B cell (primary cell): ENCODE data around the gene SEPSECS. TPM values are rescaled to one million over a fixed set of nuclear protein-coding genes. Genes with fewer than 3 reads are reported as not detected.
A peak's percentile ranks its signal among the peaks of the same experiment; 100 is the strongest.

Experiments used
- ATAC-seq: fragments of 200-7000 bp; cut with Tn5 transposase; one replicate; pipeline ENCODE4 v1.10.0; 2021; ENCODE audit warnings: low read depth, mild to moderate bottlenecking, moderate number of reproducible peaks, moderate library complexity
- CTCF ChIA-PET: fragments of 350-600 bp; sonication (Branson Sonifier 250); formaldehyde crosslinking; loops from one replicate; lab custom pipeline; 2021; ENCODE audit warnings: antibody characterized with exemption, inconsistent platforms; lab: Charles Lee
- POLR2A ChIA-PET: fragments of 350-600 bp; sonication (Branson Sonifier 250); formaldehyde crosslinking; loops from one replicate; lab custom pipeline; 2021; ENCODE audit warnings: antibody characterized with exemption; lab: Charles Lee
- DNase-seq: peaks from one replicate; pipeline ENCODE4 v3.0.0; 2013
- H2AFZ ChIP-seq: 2 replicates; pipeline ENCODE4 v1.6.1; 2012; ENCODE audit warnings: mild to moderate bottlenecking, low read depth, low read length; ENCODE audit not compliant: insufficient read depth, poor library complexity, severe bottlenecking
- H3K27ac ChIP-seq, 2 donors: 1 replicate in 1 of 2; 2 replicates in 1 of 2; pipeline ENCODE4 v1.5.1; 2012 to 2013; ENCODE audit warnings: low read length in 2 of 2, mild to moderate bottlenecking in 2 of 2, moderate library complexity in 1 of 2
- H3K27me3 ChIP-seq, 4 experiments: fragments of 200-600 bp in 1 of 4; sonication (generic) in 1 of 4; replicated peaks in 1 of 4; 1 replicate in 2 of 4; 2 replicates in 2 of 4; pipeline versions ENCODE4 v1.6.1 to v1.7.0; 2013 to 2016; ENCODE audit warnings: low read length in 3 of 4, mild to moderate bottlenecking in 2 of 4, mixed read lengths in 1 of 4, moderate library complexity in 1 of 4; ENCODE audit not compliant: insufficient read depth in 4 of 4, control insufficient read depth in 3 of 4; ENCODE audit errors: control extremely low read depth in 1 of 4
- H3K36me3 ChIP-seq, 2 experiments: replicated peaks in 1 of 2; 1 replicate in 1 of 2; 2 replicates in 1 of 2; pipeline versions ENCODE4 v1.6.1 to v1.7.1; 2013; ENCODE audit warnings: low read length in 1 of 2; ENCODE audit not compliant: insufficient read depth in 2 of 2, control insufficient read depth in 1 of 2; ENCODE audit errors: control extremely low read depth in 1 of 2, extremely low read depth in 1 of 2
- H3K4me1 ChIP-seq, 2 donors: fragments of 200-600 bp in 1 of 2; sonication (generic) in 1 of 2; 1 replicate in 1 of 2; 2 replicates in 1 of 2; pipeline versions ENCODE4 v1.5.1 to v1.6.1; 2013 to 2017; ENCODE audit warnings: low read length in 2 of 2; ENCODE audit not compliant: control insufficient read depth in 2 of 2, insufficient read depth in 2 of 2
- H3K4me2 ChIP-seq: replicated peaks from 2 replicates; pipeline ENCODE3; 2012; ENCODE audit warnings: mild to moderate bottlenecking, low read depth, low read length; ENCODE audit not compliant: poor library complexity, severe bottlenecking
- H3K4me3 ChIP-seq, 5 experiments: fragments of 200-600 bp in 1 of 5; sonication (generic) in 1 of 5; 1 replicate in 3 of 5; 2 replicates in 2 of 5; pipeline versions ENCODE4 v1.5.1 to v1.7.0; 2011 to 2016; ENCODE audit warnings: low read length in 4 of 5, mild to moderate bottlenecking in 4 of 5, low read depth in 2 of 5, control low read depth in 1 of 5, moderate library complexity in 1 of 5; ENCODE audit not compliant: insufficient read depth in 1 of 5; ENCODE audit errors: control extremely low read depth in 1 of 5, extremely low read depth in 1 of 5
- H3K79me2 ChIP-seq: fragments of 200-600 bp; sonication (generic); one replicate; pipeline ENCODE4 v1.6.0; 2016; ENCODE audit warnings: low read length; ENCODE audit not compliant: control insufficient read depth, insufficient read depth
- H3K9ac ChIP-seq: fragments of 200-600 bp; sonication (generic); 2 replicates; pipeline ENCODE4 v1.6.1; 2017; ENCODE audit warnings: mild to moderate bottlenecking, low read length, moderate library complexity
- H3K9me3 ChIP-seq, 3 donors: one replicate each; pipeline versions ENCODE4 v1.6.1 to v1.7.1; 2013; ENCODE audit warnings: low read length in 2 of 3; ENCODE audit not compliant: control insufficient read depth in 2 of 3, insufficient read depth in 1 of 3; ENCODE audit errors: control extremely low read depth in 1 of 3
- H4K20me1 ChIP-seq: 2 replicates; pipeline ENCODE4 v1.6.0; 2012; ENCODE audit warnings: mild to moderate bottlenecking, low read length; ENCODE audit not compliant: insufficient read depth, control insufficient read depth, poor library complexity, severe bottlenecking
- H3K27ac Mint-ChIP-seq: one replicate; pipeline ENCODE4 v1.8.0; 2021; ENCODE audit warnings: mixed read lengths
- H3K27me3 Mint-ChIP-seq: one replicate; pipeline ENCODE4 v1.8.0; 2021; ENCODE audit warnings: mixed read lengths
- H3K4me1 Mint-ChIP-seq: one replicate; pipeline ENCODE4 v1.8.0; 2021; ENCODE audit warnings: mixed read lengths
- H3K4me3 Mint-ChIP-seq: one replicate; pipeline ENCODE4 v1.8.0; 2021; ENCODE audit warnings: mixed read lengths
- H3K9me3 Mint-ChIP-seq: one replicate; pipeline ENCODE4 v1.8.0; 2022; ENCODE audit warnings: mixed read lengths; ENCODE audit not compliant: insufficient read depth
- CTCF ChIP-seq: fragments of 200-600 bp; IDR thresholded peaks from one replicate; pipeline ENCODE4 v1.8.0; 2022; ENCODE audit warnings: antibody characterized with exemption, mild to moderate bottlenecking
- EZH2 ChIP-seq: IDR thresholded peaks from 2 replicates; pipeline ENCODE4 v1.6.1; 2012; ENCODE audit warnings: borderline replicate concordance, low read depth, mild to moderate bottlenecking, moderate library complexity, low read length; ENCODE audit not compliant: insufficient read depth, poor library complexity, severe bottlenecking
- WGBS: methylation state at CpG from one replicate; pipeline ENCODE4 v1.1.5; 2013; ENCODE audit warnings: missing lambda C conversion rate; ENCODE audit not compliant: insufficient coverage; 5-methylcytosine and 5-hydroxymethylcytosine counted together
- intact Hi-C: fragments of 100-400 bp; cut with micrococcal nuclease; formaldehyde crosslinking; loops from one replicate; pipeline ENCODE4 v1.10.0; 2022
- polyA plus RNA-seq: library from polyadenylated mRNA; depleted of rRNA; stranded (reverse); fragments of >200 nt; gene quantifications from 2 replicates; pipeline ENCODE4 v1.2.3, GENCODE V29; 2012
- total RNA-seq, 2 donors: library from RNA; stranded (reverse); fragments of 120-200 nt in 1 of 2; gene quantifications; 1 replicate in 1 of 2; 2 replicates in 1 of 2; pipeline versions ENCODE4 v1.2.3 to v1.2.4, GENCODE V29; 2013 to 2022

The SEPSECS gene
- total and polyA plus RNA-seq, 2 donors (not counting 1 experiment from before 2014, with no cell fraction given) = 6.2 to 17.0 TPM

DNA sequence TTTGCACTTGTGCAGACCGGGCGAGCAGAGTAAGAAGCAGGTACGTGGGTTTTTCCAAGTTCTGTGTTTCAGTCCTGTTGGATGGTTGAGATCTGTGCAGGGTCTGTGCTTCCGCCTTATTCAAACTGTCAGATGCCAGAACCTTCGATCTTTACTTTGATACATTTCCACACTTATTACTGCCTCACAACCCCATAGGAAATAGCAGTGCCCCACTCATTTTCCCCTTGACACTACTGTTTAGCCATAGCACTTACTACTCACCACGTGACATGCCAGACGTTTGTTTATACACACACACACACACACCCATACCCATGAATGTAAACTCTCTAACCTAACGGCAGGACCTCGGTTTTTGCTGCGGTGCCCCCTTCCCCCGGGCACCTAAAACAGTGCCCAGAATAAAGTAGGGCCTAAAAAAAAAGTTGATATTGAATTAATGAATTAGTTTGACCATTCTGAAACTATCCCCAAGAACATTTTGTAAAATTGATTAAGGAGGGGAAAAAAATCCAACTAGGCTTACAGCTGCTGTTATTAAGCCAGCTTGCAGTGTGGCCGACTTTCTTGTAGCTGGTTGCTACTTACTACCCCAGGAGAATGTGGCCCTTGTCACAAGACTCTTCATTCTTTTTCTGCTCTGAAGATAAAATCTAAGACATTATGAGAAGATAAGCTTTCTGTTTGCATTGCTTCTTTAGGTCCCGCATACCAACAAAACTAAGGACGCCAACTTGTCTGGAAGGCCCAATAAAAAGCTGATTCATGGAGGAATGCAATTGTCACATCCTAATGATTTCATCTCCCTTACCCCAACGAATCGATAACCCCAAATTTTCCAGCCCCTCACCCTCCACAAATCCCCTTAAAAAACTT, 704 bp upstream of the SEPSECS start:
- TF ChIP-seq EZH2 = no peak
- TF ChIP-seq CTCF = no peak
- peak; percentile 26 for ATAC-seq
- Histone ChIP-seq H3K4me3 (peak overlapping the region; percentile 88 to 99 (median 96)), H4K20me1 (no peaks in the 10 kb centered on the region), H3K9ac (peak overlapping the region; percentile 99), H3K9me3 (no peaks in the 10 kb centered on the region), H3K36me3 (peaks cover 4 to 9% of the 10 kb centered on the region in 2 experiments), H3K27me3 (no peaks in the 10 kb centered on the region), H3K4me2 (peak overlapping the region; percentile 95), H3K4me1 (peaks cover 20 to 24% of the 10 kb centered on the region in 2 donors), H3K79me2 (peaks cover 28% of the 10 kb centered on the region), H2AFZ (peak overlapping the region; percentile 92), H3K27ac (peak overlapping the region; percentile 92 to 98)
- intact Hi-C loops = loop anchor here (1.0 to 10.0 kb wide), 6 partner anchors 20 to 754 kb away; partner anchors contain the start of genes ANAPC4, DHX15, SMIM20 and ZCCHC4
- Mint-ChIP-seq H3K4me3 (peak overlapping the region; percentile 93), H3K4me1 (peaks cover 40% of the 10 kb centered on the region), H3K27ac (peak overlapping the region; percentile 97), H3K27me3 (no peaks in the 10 kb centered on the region), H3K9me3 (no peaks in the 10 kb centered on the region)
- CTCF ChIA-PET = interaction anchor here (0.9 to 2.1 kb wide), 10 partner anchors 9 to 152 kb away, joined by 3 to 14 read pairs (median 10); partner anchors contain the start of genes PI4K2B and ZCCHC4
- POLR2A ChIA-PET = interaction anchor here (0.7 to 2.2 kb wide), 7 partner anchors 44 to 216 kb away, joined by 3 to 12 read pairs (median 4); partner anchors contain the start of genes ANAPC4, PI4K2B and ZCCHC4
- WGBS = 8% methylated on average over 6 of the region's 16 CpGs
- DNase-seq = no peak
